Measurements from ENCODE around the gene PYY.

GRCh38 chr17:43927060-43927864 lies 26.5 kb downstream of the PYY start:
- TF ChIP-seq CTCF (IDR thresholded peaks at IDR 0.05; ENCODE audit: low read length) (no peak), EZH2 (optimal IDR thresholded peaks at IDR 0.05; ENCODE audit: low read depth, low read length) (no peak)
